Psoas muscle (tissue), 8 donors: ENCODE data around the gene DCC. TPM values are rescaled to one million over a fixed set of nuclear protein-coding genes. Genes with fewer than 3 reads are reported as not detected.

ENCODE experiments used
- ATAC-seq, 4 donors: fragments of 200-7000 bp; cut with Tn5 transposase; one replicate each; pipeline ENCODE4 v1.9.1; 2020; ENCODE audit warnings: moderate library complexity in 3 of 4, mild to moderate bottlenecking in 2 of 4
- DNase-seq, 2 donors: peaks; one replicate each; pipeline ENCODE4 v3.0.0-alpha.2; 2020
- H3K27ac ChIP-seq: fragments of 200-600 bp; one replicate; pipeline ENCODE4 v1.8.0; 2022
- H3K27me3 ChIP-seq, 3 donors: fragments of 200-600 bp in 1 of 3; one replicate each; pipeline versions ENCODE4 v1.6.1 to v1.8.0; 2013 to 2022; ENCODE audit warnings: low read length in 2 of 3, mild to moderate bottlenecking in 2 of 3, moderate library complexity in 1 of 3; ENCODE audit not compliant: insufficient read depth in 3 of 3
- H3K36me3 ChIP-seq, 2 donors: fragments of 200-600 bp in 1 of 2; one replicate each; pipeline versions ENCODE4 v1.6.1 to v1.8.0; 2013 to 2022; ENCODE audit warnings: low read depth in 1 of 2, mild to moderate bottlenecking in 1 of 2, moderate library complexity in 1 of 2; ENCODE audit not compliant: insufficient read depth in 1 of 2
- H3K4me1 ChIP-seq: fragments of 200-600 bp; one replicate; pipeline ENCODE4 v1.8.0; 2022
- H3K4me3 ChIP-seq: fragments of 200-600 bp; one replicate; pipeline ENCODE4 v1.8.0; 2022; ENCODE audit warnings: mild to moderate bottlenecking
- H3K9me3 ChIP-seq: fragments of 200-600 bp; one replicate; pipeline ENCODE4 v1.8.0; 2022
- WGBS, 3 donors: extraction: QIAGEN DNeasy Blood & Tissue Kit; methylation state at CpG; one replicate each; pipeline versions ENCODE4 v1.1.6 to v1.1.7; 2013; 5-methylcytosine and 5-hydroxymethylcytosine counted together
- intact Hi-C, 2 donors: fragments of 100-400 bp; cut with DNase I; formaldehyde crosslinking; loops; one replicate each; pipeline versions ENCODE4 v1.11.0 to v1.14.2; 2022
- polyA plus RNA-seq, 3 donors: library from polyadenylated mRNA; stranded (reverse); fragments of 200-250 nt; gene quantifications; one replicate each; pipeline ENCODE4 v1.2.3, GENCODE V29; 2013
- total RNA-seq, 4 donors: library from RNA; stranded (reverse); fragmentation: NEBNext Ultra II Directional in 2 of 4; extraction: Animal tissue kit (Norgen Biotek cat#: 25700) in 2 of 4; gene quantifications; one replicate each; pipeline versions ENCODE4 v1.2.1 to v1.2.4, GENCODE V29; 2021 to 2023
- TF ChIP-seq, protein P1 (sequence below): fragments of 200-600 bp; IDR thresholded peaks from one replicate; pipeline ENCODE4 v1.8.0; 2022; ENCODE audit warnings: antibody characterized with exemption
- donor health status: healthy with polysubstance abuse.
- donor health status: DM: no; HTN: no; CAD: no; lungs with moderate emphysema.
- donor health status: Bipolar disorder and iron deficiency.
- donor health status: healthy.
- donor health status: DM: yes; HTN: yes; CAD: no.
- donor health status: DM: no; HTN: no; CAD: no.
- donor health status: DM: no; HTN: no; CAD: no.
- donor health status: DM: yes; HTN: yes; CAD: no.

The DCC gene
- total and polyA plus RNA-seq, 7 donors = 0.01 to 0.02 TPM; not detected in 5

DNA sequence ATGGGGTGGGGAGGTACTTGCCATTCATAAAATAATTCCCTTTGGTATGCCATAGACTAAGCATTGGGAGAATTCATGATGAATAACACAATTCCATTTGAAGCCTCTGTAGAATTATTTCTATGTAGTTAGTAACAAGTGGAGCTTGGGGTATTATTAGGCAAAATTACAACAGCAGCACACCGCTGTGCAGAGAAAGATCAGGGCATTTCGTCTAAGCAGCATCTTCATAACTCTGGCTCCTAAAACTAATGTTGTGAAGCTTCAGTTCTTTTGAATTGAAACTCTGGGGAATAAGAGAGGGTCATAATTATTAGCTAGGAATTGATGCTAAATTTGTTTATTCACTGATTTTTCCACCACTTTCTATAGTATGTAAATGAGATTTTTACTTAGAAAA is 630.7 kb downstream of the DCC start:
- Histone ChIP-seq H3K4me3 (no peak overlapping the region), H3K9me3 (no peaks in the 10 kb centered on the region), H3K27ac (no peak overlapping the region), H3K36me3 (no peaks in the 10 kb centered on the region), H3K27me3 (no peaks in the 10 kb centered on the region), H3K4me1 (no peaks in the 10 kb centered on the region)
- TF ChIP-seq, protein P1, sequence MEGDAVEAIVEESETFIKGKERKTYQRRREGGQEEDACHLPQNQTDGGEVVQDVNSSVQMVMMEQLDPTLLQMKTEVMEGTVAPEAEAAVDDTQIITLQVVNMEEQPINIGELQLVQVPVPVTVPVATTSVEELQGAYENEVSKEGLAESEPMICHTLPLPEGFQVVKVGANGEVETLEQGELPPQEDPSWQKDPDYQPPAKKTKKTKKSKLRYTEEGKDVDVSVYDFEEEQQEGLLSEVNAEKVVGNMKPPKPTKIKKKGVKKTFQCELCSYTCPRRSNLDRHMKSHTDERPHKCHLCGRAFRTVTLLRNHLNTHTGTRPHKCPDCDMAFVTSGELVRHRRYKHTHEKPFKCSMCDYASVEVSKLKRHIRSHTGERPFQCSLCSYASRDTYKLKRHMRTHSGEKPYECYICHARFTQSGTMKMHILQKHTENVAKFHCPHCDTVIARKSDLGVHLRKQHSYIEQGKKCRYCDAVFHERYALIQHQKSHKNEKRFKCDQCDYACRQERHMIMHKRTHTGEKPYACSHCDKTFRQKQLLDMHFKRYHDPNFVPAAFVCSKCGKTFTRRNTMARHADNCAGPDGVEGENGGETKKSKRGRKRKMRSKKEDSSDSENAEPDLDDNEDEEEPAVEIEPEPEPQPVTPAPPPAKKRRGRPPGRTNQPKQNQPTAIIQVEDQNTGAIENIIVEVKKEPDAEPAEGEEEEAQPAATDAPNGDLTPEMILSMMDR = no peak
- no peak for ATAC-seq
- WGBS, 3 donors = 65 to 77% (median 76%) methylated on average over 2 of the region's 2 CpGs
- DNase-seq = no peak
- intact Hi-C loops = no loop called here

DNA sequence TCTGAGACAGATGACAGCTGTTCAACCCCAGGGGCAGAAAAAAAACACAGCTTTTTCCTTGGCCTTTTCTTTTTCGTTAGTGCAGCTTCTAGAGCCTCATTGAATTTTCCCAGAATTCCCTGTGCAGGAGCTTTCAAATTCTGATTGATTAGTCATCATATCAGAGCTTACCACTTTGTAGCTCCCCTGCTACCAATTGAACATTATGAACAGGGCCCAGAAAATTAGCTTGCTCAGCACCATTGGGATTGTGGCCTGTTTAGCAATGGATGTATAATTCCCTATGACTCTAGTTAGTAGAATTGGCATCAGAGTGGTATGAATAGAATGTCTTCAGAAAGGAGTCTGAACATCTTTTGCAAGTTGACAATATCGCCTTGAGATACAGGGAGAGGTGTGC is 631.1 kb downstream of the DCC start:
- DNase-seq (no peak), ATAC-seq (no peak)
- H3K4me3 ChIP-seq = no peak overlapping the region
- no peaks in the 10 kb centered on the region for H3K4me1 ChIP-seq
- TF ChIP-seq, protein P1 = no peak
- no peaks in the 10 kb centered on the region for H3K36me3 ChIP-seq
- H3K27ac ChIP-seq = no peak overlapping the region
- no peaks in the 10 kb centered on the region for H3K9me3 ChIP-seq
- WGBS, 3 donors = 35 to 74% (median 71%) methylated on average over 2 of the region's 2 CpGs
- H3K27me3 ChIP-seq = no peaks in the 10 kb centered on the region
- intact Hi-C loops = no loop called here

DNA sequence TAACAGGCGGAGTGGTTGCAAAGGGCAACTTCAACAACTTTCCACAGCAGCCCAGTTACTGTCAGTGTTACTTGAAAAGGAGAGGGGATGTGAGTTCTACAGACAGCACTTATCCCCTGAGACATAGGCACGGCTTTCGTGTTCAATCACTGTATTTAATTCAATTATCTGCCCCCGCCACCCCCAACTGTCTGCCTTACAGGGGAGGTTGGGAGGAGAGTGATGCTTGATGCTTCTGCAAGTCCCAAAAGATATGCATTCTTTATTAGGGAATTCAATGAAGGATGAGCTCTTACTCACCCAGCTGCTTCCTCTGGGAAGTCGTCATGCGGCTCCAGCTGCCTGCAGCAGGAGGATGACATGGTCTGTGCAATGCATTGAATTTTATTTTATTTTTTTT is 639.9 kb downstream of the DCC start:
- H3K27ac ChIP-seq = no peak overlapping the region
- no peaks in the 10 kb centered on the region for H3K36me3 ChIP-seq
- H3K4me1 ChIP-seq = no peaks in the 10 kb centered on the region
- intact Hi-C loops = no loop called here
- no peaks in the 10 kb centered on the region for H3K9me3 ChIP-seq
- 55 to 66% (median 58%) methylated on average over 6 of the region's 6 CpGs for WGBS, 3 donors
- no peaks in the 10 kb centered on the region for H3K27me3 ChIP-seq
- DNase-seq = no peak
- ATAC-seq = no peak
- TF ChIP-seq, protein P1 = no peak
- no peak overlapping the region for H3K4me3 ChIP-seq

DNA sequence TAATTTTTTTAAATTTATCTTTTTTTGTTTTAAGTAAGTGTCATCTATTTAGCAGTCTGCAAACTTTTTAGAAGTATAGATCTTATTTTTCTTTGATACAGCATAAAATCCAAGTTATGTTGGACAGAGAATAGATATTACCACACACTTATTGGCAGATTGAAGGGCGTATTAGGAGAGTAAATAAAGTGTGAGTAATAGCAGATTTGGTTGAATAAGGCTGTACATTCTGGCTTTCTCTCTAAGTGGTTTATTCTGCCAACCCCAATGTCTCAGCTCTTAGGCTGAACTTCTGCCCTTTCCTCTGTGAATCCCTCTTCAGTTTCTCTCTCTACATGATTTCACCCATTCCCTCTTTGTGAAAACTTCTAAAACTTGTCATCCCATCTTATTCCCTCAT is 651.2 kb downstream of the DCC start:
- H3K27me3 ChIP-seq = no peaks in the 10 kb centered on the region
- H3K4me3 ChIP-seq = no peak overlapping the region
- no peak for ATAC-seq
- H3K27ac ChIP-seq = no peak overlapping the region
- no peaks in the 10 kb centered on the region for H3K9me3 ChIP-seq
- DNase-seq = no peak
- no peaks in the 10 kb centered on the region for H3K4me1 ChIP-seq
- TF ChIP-seq, protein P1 = no peak
- intact Hi-C loops = no loop called here
- H3K36me3 ChIP-seq = no peaks in the 10 kb centered on the region
- 72 to 94% (median 91%) methylated on average over 1 of the region's 1 CpG for WGBS, 3 donors

DNA sequence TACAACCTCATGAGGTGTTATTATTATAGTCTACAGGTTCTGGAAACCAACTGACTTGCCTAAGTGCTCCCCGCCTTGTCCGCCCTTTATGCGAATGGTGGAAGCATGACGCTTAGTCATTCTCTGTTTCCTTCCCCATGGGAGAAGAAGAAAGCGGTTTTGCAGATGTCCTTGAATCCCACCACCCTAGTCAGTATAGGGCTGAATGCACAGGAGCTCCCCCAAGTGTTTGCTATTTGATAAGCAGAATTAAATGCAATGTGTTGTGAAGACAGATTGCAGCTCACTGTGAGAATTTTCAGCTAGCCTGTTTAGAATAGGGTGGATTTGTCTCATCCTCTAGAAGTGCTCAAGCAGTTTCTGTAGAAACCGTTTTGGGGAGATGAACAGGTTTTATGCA is 652.0 kb downstream of the DCC start:
- no peaks in the 10 kb centered on the region for H3K4me1 ChIP-seq
- TF ChIP-seq, protein P1 = no peak
- H3K27me3 ChIP-seq = no peaks in the 10 kb centered on the region
- DNase-seq = no peak
- no peak overlapping the region for H3K27ac ChIP-seq
- WGBS, 3 donors = 49 to 55% (median 55%) methylated on average over 6 of the region's 6 CpGs
- ATAC-seq = no peak
- H3K4me3 ChIP-seq = no peak overlapping the region
- intact Hi-C loops = no loop called here
- H3K36me3 ChIP-seq = no peaks in the 10 kb centered on the region
- no peaks in the 10 kb centered on the region for H3K9me3 ChIP-seq
